Nephron (organoid): ENCODE measurements around the gene DOCK10.
A peak's percentile ranks its signal among the peaks of the same experiment; 100 is the strongest.

ENCODE experiments used
- H3K27ac Mint-ChIP-seq, 3 experiments: 2 replicates each; pipeline ENCODE4 v1.8.0; 2020; ENCODE audit warnings: mixed read lengths in 3 of 3, mild to moderate bottlenecking in 2 of 3, moderate library complexity in 1 of 3
- H3K27me3 Mint-ChIP-seq: 2 replicates; pipeline ENCODE4 v1.8.0; 2021; ENCODE audit warnings: low read depth, mild to moderate bottlenecking, moderate library complexity, mixed read lengths
- H3K36me3 Mint-ChIP-seq: 2 replicates; pipeline ENCODE4 v1.8.0; 2020; ENCODE audit warnings: low read depth, mixed read lengths
- H3K4me1 Mint-ChIP-seq: 2 replicates; pipeline ENCODE4 v1.8.0; 2020; ENCODE audit warnings: mixed read lengths
- H3K4me3 Mint-ChIP-seq, 3 experiments: 2 replicates each; pipeline ENCODE4 v1.8.0; 2020; ENCODE audit warnings: mild to moderate bottlenecking in 3 of 3, mixed read lengths in 3 of 3, moderate library complexity in 2 of 3
- H3K9me3 Mint-ChIP-seq: 2 replicates; pipeline ENCODE4 v1.8.0; 2020; ENCODE audit warnings: mixed read lengths
- TF ChIP-seq, protein P1 (sequence below), 3 experiments: fragments of 200-600 bp; sonication (generic); IDR thresholded peaks; one replicate each; pipeline ENCODE4 v1.5.0; 2021; ENCODE audit warnings: antibody characterized with exemption in 3 of 3; ENCODE audit not compliant: unreplicated experiment in 3 of 3

The DOCK10 gene

DNA sequence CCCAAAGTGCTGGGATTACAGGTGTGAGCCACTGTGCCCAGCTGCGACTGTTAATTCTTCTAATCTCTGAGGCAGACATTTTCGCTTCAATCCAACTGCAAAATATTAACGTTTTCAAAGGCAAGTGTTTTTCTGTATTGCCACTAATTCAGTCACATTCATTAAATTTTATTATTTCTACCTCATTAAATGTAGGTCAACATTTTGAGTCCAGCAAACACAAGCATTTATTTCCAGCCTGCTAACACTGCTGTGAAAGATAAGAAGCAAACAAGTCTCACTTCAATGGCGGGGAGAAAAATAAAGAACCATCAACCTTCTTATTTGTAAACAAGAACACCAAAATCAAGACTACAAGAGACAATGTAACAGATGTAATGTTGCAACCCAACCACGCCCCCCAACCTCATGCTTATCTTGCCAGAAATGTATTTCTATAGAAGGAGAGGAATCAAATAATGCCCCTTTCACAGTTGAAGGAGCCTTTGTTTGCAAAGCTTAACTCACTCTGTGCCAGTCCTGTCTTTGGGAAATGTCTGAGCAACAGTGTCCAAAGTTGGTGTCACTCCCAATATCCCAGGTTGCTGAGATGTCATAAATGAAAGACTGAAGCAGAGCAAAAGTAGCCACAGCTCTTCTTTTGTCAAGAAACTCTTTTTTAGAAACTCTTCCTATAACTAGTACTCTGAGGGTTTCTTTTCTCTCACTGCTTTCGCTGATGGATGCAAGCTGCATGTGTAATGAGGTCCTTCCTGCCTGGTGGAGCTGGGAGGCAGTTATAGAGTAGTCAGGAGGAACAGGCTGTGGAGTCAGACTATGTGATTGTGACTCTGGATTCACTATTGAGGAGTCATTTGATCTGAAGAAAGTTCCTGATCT, 8.6 kb downstream of the DOCK10 start:
- Mint-ChIP-seq H3K4me3 (no peak overlapping the region), H3K27me3 (peaks cover 3% of the 10 kb centered on the region), H3K9me3 (no peaks in the 10 kb centered on the region), H3K36me3 (no peaks in the 10 kb centered on the region), H3K4me1 (peaks cover 9% of the 10 kb centered on the region), H3K27ac (peak overlapping the region in 1 of 3 experiments; percentile 37)
- TF ChIP-seq, protein P1, sequence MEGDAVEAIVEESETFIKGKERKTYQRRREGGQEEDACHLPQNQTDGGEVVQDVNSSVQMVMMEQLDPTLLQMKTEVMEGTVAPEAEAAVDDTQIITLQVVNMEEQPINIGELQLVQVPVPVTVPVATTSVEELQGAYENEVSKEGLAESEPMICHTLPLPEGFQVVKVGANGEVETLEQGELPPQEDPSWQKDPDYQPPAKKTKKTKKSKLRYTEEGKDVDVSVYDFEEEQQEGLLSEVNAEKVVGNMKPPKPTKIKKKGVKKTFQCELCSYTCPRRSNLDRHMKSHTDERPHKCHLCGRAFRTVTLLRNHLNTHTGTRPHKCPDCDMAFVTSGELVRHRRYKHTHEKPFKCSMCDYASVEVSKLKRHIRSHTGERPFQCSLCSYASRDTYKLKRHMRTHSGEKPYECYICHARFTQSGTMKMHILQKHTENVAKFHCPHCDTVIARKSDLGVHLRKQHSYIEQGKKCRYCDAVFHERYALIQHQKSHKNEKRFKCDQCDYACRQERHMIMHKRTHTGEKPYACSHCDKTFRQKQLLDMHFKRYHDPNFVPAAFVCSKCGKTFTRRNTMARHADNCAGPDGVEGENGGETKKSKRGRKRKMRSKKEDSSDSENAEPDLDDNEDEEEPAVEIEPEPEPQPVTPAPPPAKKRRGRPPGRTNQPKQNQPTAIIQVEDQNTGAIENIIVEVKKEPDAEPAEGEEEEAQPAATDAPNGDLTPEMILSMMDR (IDR thresholded peaks at IDR 0.05; ENCODE audit: unreplicated experiment in 3 of 3) = no peak

DNA sequence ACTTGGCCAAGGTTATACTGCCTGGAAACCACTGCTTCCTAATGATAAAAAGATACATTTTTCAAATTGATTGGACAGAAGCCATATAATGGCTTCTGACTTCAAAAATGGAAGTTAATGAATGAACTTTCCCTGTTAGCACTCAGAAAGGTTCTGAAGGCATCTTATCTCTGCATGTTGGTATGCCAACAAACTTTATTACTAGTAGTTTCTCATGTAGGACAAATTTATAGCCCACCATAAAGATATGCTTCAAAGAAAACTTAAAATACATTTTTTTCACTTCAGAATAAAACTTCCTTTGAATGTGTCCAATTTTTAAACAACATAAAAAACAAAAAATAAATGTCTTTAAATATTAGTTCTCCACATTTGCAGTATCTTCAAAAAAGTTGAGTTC, 10.0 kb downstream of the DOCK10 start:
- H3K9me3 Mint-ChIP-seq = no peaks in the 10 kb centered on the region
- H3K27ac Mint-ChIP-seq = no peak overlapping the region
- TF ChIP-seq, protein P1 (IDR thresholded peaks at IDR 0.05; ENCODE audit: unreplicated experiment in 3 of 3) = no peak
- no peak overlapping the region for H3K4me3 Mint-ChIP-seq
- H3K27me3 Mint-ChIP-seq = peaks cover 7% of the 10 kb centered on the region
- no peaks in the 10 kb centered on the region for H3K36me3 Mint-ChIP-seq
- H3K4me1 Mint-ChIP-seq = peaks cover 9% of the 10 kb centered on the region

DNA sequence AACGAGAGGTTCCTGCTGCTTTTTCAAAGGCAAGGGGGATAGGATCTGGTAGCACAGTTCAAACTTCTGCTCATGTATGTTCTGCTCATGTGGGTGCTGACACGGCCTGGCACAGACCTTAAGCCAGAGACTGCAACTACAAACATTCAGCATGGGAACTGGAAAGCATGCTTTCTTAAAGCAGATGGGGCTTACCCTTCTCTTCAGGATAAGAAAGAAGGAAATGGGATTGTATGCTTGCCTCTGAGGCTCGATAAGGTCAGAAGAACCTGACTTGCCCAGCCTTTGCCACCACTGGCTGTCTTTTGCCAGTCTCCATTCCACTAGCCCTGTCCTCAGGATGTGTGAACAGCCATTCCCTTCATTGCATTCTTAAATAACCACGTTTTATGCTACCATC, 10.7 kb downstream of the DOCK10 start:
- H3K36me3 Mint-ChIP-seq = no peaks in the 10 kb centered on the region
- H3K4me1 Mint-ChIP-seq = peaks cover 9% of the 10 kb centered on the region
- H3K27ac Mint-ChIP-seq = no peak overlapping the region
- H3K9me3 Mint-ChIP-seq = no peaks in the 10 kb centered on the region
- peaks cover 7% of the 10 kb centered on the region for H3K27me3 Mint-ChIP-seq
- TF ChIP-seq, protein P1 (IDR thresholded peaks at IDR 0.05; ENCODE audit: unreplicated experiment in 3 of 3) = no peak
- no peak overlapping the region for H3K4me3 Mint-ChIP-seq

DNA sequence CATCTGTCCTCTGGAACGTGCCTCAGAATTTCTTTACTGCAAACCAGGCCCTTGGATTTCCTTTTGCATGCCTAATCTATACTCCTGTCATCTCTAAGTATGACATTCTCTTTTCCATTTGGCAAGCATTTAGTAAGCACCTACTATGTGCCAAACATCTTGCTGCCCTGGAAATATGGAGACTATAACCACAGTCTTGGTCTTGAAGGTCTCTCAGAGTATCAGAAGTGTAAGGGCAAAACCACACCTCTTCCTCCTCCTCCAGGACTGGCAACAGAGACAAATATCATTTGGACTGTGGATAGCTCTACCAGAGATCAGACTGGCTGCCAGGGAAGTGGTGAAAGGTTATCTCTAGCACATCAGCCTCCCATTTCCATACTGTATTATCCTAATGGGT, 11.4 kb downstream of the DOCK10 start:
- TF ChIP-seq, protein P1 (IDR thresholded peaks at IDR 0.05; ENCODE audit: unreplicated experiment in 3 of 3) = no peak
- Mint-ChIP-seq H3K4me1 (peaks cover 9% of the 10 kb centered on the region), H3K4me3 (no peak overlapping the region), H3K27me3 (peaks cover 7% of the 10 kb centered on the region), H3K36me3 (no peaks in the 10 kb centered on the region), H3K27ac (no peak overlapping the region), H3K9me3 (no peaks in the 10 kb centered on the region)

DNA sequence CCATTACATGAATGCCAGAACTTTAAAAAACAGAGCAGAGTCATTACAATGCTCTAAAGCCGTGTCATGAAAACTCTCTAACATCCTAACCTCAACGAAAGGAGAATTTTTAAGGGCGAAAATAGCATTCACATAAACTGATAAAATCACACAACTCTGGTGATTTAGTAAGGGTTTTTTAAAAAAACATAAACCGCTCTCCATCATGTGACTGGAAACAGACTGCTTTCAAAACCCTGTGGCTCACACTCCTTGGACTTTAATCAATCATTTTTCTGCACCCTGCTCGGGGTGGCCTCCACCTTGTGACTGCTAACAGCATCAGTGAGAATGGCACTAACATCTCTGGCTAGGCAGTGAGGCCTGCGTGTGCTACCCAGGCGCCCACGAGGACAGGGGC, 12.1 kb downstream of the DOCK10 start:
- TF ChIP-seq, protein P1 (IDR thresholded peaks at IDR 0.05; ENCODE audit: unreplicated experiment in 3 of 3) = no peak
- Mint-ChIP-seq H3K36me3 (no peaks in the 10 kb centered on the region), H3K4me3 (no peak overlapping the region), H3K27ac (no peak overlapping the region), H3K4me1 (peaks cover 9% of the 10 kb centered on the region), H3K9me3 (no peaks in the 10 kb centered on the region), H3K27me3 (peaks cover 7% of the 10 kb centered on the region)

DNA sequence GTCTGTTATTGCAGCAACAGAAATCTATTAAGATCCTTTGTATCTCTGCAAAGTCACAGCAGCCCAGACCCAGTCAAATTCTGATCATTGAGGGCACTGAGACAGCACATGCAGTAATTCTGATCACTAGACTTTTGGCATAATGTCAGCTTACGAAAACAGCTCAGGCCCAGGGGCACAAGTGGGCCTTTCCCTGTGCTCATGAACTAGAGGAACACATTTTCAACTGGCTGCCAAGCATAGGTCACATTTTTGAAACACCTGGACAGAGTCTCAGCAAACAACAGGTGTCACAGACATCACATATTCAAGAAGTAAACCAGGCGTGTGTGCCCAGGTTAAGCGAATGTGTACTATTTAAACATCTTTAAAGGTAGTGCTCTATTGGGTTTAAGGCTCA, 13.7 kb downstream of the DOCK10 start:
- no peak overlapping the region for H3K4me3 Mint-ChIP-seq
- peaks cover 7% of the 10 kb centered on the region for H3K27me3 Mint-ChIP-seq
- H3K36me3 Mint-ChIP-seq = no peaks in the 10 kb centered on the region
- TF ChIP-seq, protein P1 (IDR thresholded peaks at IDR 0.05; ENCODE audit: unreplicated experiment in 3 of 3) = no peak
- H3K9me3 Mint-ChIP-seq = no peaks in the 10 kb centered on the region
- H3K27ac Mint-ChIP-seq = no peak overlapping the region
- peaks cover 5% of the 10 kb centered on the region for H3K4me1 Mint-ChIP-seq
